ENCODE results near the gene CAND1. TPM values are rescaled to one million over a fixed set of nuclear protein-coding genes. Genes with fewer than 3 reads are reported as not detected.

Gene CAND1
- 84.5 and 91.4 TPM in 2 replicates for total RNA-seq (2014; rRNA removed)
- polyA plus RNA-seq (2012) = 37.1 TPM

DNA sequence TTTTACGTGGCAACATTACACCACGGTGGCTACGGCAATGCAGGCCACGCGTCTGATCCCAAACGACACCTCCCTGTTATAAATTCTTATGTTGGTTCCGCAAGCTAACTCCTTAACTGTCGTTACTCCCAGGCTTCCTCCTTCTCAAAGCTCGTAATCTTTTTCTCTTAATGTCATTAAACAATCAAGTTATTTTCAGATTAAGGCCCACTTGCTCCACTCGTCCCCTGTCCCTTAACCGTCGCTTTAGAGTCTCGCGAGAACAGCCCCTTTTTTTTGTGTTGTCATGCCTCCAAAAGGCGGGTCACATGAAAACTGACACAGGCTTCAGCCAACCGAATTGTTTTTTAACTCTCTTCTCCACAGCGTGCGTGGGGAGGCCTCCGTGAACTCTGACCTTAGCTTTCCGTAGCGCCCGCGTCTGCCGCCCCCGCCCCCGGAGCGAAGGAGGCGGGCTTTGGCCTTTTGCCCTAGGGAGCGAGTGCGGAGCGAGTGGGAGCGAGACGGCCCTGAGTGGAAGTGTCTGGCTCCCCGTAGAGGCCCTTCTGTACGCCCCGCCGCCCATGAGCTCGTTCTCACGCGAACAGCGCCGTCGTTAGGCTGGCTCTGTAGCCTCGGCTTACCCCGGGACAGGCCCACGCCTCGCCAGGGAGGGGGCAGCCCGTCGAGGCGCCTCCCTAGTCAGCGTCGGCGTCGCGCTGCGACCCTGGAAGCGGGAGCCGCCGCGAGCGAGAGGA lies at the start of gene CAND1:
CAND1 (plus strand) TSS at position 463 of the 737 bp plus-strand sequence. CDS start 360 bp downstream, outside the sequence.
- peak; percentile 99 for DNase-seq (ENCODE audit: low read depth)

DNA sequence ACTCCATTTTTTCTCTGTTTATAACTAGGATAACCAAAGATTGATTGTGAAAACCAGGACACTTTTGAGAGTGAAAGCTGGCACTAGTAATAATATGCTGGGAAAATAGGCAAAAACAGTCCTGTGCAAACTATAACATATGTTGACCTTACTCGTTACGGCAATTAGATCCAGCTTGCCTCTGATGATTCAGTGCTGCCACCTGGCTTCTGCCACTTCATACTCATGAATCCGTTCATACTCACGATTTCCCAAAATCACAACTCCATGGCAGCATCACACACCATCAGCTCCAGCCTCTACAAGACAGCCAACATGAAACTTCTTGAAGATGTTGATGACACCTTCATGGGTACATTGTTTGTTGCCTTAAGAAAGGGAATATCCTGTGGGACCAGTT lies 49.1 kb upstream of the CAND1 start:
- peak; percentile 4 for DNase-seq (ENCODE audit: low read depth)

DNA sequence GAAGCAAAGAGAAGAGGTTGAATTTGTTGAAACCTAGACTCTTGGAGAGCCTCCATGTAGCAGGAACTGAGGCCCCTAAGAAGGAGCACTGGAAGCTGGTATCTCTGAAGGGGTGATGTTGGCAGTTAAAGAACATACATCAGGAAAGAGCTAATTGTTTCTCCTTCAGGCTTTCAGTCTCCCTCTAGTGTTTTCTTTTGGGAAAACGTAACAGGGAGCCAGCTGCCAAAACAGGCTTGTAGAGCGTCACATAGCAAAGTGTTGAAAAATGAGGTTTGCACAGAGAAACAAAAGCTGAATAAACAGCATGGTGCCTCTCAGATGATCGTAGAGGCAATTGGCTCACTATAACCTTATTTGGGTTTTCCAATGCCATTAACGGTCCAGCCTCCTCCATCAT lies 46.9 kb upstream of the CAND1 start:
- DNase-seq (ENCODE audit: low read depth) = peak; percentile 39

DNA sequence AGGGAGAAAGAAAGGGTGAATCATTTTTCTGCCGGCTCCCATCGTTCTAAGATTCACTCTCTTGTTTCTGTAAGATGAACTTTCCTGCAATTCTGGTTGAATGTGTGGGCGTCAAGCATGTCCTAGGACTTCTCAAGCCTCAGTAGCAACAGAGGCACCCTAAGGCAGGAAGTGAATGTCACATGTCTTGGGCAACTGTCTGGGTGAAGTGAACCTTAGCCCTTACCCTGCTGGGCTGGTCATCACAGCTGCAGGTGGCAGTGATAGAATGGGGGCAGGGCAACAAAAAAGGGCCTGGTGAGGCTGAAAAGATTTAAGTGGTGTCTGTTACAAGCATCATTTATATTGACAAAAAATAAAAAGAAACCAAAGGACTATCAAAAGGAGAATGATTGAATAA lies 45.9 kb upstream of the CAND1 start:
- no peak for DNase-seq (ENCODE audit: low read depth)

DNA sequence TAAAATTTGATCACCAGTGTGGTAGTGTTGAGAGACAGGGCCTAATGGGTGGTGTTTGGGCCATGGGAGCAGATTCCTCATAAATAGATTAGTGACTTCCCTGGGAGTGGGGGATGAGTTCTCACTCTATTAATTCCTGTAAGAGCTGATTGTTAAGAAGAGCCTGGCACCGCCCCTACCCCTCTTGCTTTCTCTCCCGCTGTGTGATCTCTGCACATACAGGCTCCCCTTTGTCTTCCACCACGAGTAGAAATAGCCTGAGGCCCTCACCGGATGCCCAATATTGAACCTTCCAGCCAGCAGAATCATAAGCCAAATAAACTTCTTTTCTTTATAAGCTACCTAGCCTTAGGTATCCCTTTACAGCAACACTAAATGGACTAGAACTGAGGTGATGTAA lies 31.9 kb upstream of the CAND1 start:
- DNase-seq (ENCODE audit: low read depth) = no peak

DNA sequence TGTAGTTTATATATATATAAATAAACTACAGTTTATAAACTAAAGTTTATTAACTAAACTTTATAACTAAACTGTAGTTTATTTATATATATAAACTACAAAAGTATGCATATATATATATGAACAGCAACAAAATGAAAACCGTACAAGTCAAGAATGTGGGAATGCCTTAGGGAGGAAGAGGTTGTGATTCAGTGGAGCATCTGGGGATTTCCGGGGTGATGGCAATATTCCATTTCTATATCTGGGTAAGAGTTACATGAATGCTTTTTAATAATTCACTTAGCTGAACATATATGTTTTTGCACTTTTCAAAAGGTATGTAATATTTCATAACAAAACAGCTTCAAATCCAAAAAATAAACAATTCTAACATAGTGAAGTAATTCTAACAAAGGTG lies 30.1 kb upstream of the CAND1 start:
- no peak for DNase-seq (ENCODE audit: low read depth)

DNA sequence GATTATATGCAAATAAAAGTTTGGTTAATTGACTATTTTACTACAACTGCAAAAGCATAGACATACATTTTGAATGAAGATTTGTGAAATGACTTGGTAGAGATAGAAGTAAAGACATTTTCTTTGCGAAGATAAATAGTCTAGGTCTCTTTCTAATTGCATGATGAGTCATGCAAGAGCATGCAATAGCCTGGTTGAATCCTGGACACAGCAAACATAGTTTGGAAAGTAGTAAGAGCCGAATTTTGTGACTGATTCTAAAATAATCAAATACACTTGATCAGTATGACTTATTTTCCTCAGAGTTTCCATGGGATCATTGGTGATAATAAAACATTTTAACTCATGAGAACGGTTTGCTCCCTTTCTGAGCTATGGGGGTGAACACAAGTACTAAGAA lies 27.7 kb upstream of the CAND1 start:
- DNase-seq (ENCODE audit: low read depth) = no peak

DNA sequence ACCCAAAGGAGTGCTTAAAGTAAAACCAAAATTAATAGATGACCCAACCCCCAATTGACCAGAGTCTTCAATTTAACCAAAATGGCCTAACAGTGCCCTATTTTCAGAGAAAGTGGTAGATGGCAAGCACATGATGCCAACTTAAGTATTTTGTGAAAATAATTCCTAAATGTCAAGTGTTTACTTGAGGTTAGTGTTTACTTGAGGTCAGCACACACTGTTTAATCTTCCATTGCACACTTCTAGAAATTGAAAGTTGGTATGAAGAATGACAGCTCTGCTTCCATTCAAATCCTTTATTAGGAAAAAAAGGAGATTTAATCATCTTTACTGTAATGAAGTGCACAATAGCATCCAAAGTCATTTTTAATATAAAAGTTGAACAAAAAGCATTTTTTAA lies 25.9 kb upstream of the CAND1 start:
- DNase-seq (ENCODE audit: low read depth) = no peak

DNA sequence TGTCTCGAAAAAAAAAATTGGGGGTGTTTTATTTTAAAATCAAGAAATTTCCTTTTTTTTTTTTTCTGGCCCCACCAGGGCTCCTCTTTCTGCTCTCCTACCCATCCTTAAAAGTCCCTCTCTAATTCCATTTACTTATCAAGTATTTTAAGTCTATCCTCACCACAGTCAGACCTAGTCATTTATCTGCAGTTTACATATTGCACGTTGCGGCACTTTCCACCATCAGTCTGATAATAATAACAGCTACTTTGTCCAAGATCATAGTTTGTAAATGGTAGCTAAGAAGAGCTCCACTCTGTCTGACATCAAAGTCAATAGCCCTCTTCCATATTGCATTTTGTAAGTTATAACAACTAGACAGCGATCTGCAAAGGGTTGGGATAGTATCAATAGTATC lies 23.6 kb upstream of the CAND1 start:
- DNase-seq (ENCODE audit: low read depth) = no peak

DNA sequence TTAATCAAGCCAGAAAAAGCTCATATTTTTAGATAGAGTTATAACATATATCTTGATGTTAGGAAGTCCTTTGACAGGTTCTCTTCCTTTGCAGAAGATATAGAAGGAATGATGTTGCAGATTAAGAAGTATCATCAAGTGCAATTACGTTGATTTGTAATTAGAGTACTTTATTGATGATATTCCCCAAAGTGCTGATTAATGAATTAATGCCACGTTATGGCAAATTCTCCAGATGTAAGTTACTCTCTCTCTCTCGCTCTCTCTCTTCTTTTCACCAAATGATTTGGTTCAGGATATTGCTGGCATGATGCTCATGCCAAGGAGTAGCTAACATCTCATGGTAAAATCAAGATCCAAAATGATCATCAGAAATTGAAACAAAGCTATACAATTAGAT lies 18.1 kb upstream of the CAND1 start:
- DNase-seq (ENCODE audit: low read depth) = no peak

DNA sequence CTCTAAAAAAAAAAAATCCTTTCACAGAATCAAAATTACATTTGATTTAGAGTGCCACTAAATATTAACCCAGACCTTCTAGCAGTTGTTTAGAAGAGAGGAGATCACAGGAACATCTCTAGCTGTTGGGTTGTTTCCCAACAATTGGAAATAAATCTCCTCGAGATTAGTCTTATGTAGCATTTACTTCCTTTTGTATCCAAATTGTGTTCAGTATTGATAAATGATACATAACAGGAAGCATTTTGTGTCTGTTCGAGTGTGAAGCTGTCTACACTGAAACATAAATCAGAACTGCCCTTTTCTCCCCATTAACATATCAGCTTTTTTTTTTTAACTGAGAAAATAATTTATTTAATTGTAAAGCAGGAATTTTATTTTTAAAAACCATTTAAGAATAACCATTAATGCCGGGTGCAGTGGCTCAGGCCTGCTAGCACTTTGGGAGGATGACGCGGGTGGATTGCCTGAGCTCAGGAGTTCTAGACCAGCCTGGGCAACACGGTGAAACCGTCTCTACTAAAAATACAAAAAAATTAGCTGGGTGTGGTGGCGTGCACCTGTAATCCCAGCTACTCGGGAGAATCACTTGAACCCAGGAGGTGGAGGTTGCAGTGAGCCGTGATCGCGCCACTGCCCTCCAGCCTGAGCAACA lies 14.7 kb upstream of the CAND1 start:
- DNase-seq (ENCODE audit: low read depth) = no peak

DNA sequence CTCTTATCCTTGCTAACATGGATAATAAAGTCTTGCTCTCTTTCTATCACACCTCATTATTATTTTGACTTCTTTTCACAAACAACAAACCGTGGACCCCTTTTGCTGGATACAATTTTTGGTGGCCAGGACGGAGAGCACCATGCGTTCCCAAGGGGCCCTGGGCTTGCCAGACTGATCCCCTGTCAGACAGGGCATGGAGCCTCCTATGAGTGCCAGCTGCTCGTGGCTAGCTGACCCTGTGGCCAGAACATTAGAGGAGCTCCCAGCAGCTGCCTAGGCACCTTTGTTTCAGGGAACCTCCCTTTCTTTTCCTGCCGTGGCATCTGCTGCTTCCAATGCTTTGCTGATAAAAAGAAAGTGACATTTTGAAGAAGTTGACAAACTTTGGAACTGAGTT lies 12.5 kb upstream of the CAND1 start:
- DNase-seq (ENCODE audit: low read depth) = no peak

DNA sequence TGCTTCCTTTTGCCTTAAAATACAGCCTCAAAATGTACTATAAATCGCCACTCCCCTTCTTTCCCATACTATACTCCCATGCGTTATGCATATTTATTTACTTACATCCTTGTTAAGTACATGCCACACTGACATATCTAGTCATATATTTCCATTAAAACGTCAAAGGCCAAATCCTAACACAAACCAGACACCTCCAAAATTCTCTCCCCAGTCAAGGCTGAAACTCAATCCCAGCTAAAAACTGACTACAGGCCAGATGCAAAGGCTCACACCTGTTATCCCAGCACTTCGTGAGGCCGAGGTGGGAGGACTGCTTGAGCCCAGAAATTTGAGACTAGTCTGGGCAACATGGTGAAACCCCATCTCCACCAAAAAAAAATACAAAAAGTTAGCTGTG lies 5.7 kb upstream of the CAND1 start:
- no peak for DNase-seq (ENCODE audit: low read depth)

DNA sequence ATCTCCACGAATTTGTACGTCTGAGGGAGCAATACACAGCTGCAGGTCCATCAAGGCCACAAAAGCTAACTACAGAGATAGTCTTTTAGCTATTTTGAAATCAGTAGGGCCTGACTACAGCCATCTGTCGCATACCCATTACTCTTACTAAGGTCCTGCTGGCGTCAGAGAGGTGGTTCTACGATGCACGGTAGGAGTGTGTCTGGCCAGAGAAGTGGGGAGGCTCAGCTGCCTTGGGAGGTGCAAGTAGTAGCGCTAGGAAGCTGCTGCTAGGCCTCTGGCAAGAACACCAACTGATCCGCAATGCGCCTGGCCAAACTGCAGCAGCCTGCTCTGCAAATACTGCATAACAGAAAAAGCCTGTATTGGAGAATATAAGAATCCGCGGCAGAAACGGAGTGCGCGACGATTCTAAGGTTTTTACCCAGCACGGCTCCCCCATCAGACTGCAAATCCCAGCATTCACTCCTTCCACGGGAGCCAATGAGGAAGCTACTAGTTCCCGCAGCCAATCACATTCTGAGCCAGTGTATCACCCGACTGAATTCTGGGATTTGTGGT lies 743 bp upstream of the CAND1 start:
- DNase-seq (ENCODE audit: low read depth) = peak; percentile 99

DNA sequence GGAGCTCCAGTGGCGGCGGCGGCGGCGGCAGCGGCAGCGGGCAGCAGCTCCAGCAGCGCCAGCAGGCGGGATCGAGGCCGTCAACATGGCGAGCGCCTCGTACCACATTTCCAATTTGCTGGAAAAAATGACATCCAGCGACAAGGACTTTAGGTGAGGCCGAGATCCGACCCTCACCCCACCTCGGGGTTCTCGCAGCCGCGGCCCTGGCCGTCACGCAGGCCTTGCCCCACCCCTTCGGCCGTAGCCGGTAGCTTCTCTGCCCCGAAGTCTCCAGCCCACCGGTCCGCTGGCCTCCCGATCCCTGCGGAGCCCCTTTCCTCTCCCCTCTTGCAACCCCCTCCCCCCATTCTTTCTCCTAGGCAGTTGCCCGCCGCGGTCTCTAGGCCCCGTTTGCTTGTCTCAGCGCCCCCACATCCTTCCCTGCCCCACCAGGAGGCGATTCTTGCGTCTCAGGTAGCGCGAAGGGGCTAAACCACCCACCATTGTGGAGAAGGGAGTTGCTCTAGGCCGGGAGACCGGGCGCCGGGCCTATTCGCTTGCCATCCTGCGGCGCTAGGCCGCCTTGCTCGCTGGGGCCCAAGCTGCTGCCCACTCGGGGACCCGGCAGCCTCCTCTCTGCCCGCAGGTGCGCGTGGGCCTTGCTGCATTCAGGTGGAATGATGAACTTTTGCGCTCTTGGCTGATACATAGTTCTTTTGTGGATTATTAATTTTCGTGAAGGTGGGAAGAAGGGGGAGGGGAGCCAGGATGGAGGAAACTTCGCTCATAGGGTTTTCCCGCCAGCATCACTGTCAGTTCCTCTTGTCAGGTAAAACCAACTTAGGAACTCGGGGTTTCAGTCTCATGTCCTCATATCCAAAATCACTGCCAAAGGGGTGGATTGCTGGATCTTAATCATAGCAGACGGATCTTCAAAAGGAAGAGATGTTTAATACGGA lies 745 bp downstream of the CAND1 start:
- DNase-seq (ENCODE audit: low read depth) = peak; percentile 25

DNA sequence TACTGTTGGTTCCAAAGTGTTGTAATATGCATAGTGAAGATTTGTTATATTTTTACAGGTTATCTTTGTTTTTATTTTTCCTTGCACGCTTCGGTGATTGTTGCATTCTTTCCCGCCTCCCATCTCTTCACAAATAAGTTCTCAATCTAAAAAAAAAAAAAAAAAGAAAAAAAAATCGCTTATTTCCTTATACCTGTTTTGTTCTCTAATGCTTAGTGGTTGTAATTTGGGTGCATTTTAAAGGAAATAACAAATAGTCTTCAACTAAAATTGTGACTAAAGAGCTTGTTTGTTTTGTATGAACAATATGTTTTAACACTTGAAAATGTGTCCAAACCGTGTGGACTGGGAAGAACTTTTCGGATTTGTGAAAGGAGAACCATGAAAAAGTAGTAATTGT lies 1.5 kb downstream of the CAND1 start:
- no peak for DNase-seq (ENCODE audit: low read depth)

DNA sequence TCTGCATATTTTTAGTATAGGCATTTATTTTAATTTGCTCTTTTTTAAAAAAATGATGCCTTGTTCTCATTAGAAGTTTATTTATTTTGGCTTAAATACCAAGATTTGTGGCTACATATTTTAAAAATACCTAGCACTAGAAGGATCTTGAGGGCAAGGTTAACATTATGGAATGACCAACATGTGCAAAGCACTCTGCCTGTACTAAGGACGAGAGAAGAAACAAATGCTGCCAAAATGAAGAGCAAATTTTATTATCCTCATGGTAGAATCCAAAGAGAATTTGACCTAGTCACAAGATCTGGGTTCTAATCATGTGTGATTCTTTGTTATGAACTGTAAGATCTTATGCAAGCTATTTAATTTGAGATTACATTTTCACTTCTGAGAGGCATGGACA lies 2.8 kb downstream of the CAND1 start:
- DNase-seq (ENCODE audit: low read depth) = no peak

DNA sequence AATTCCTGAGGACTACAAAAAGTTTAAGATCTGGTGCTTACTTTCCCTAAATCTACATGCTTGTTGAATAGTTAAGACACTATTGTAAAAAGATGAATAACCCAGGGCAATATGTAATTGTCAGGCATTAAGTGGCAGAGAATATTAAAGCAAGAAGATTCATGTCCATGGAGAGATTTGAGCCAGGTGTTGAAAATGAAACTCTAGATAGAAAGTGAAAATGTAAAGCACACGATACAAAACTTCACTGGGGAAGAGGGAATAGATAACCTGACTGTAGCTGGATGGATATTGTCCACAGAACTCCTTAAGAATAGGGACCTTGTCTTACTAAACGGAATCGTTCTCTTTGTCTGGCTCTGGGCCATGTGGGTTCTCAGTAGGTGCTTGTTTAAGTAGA lies 5.0 kb downstream of the CAND1 start:
- no peak for DNase-seq (ENCODE audit: low read depth)

DNA sequence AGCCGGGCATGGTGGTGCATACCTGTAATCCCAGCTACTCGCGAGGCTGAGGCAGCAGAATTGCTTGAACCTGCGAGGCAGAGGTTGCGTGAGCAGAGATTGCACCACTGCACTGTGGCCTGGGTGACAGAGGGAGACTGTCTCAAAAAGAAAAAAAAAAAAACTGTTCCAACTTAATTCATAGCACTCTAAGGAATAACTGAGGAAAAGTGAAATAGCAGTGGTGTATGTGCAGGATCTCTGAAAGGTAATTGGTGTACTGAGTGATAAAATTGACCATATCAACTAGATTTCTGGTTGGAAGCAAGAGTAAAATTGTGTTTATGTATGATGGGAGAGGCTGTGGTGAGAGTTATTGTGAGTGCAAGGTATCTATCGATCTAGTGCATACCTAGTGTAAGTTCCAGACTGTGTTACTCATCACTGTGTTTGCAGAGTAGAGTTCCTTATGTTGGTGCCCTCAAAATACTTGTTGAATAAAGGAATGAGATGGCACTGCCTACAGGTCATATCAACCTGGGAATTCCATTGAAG lies 6.3 kb downstream of the CAND1 start:
- no peak for DNase-seq (ENCODE audit: low read depth)

DNA sequence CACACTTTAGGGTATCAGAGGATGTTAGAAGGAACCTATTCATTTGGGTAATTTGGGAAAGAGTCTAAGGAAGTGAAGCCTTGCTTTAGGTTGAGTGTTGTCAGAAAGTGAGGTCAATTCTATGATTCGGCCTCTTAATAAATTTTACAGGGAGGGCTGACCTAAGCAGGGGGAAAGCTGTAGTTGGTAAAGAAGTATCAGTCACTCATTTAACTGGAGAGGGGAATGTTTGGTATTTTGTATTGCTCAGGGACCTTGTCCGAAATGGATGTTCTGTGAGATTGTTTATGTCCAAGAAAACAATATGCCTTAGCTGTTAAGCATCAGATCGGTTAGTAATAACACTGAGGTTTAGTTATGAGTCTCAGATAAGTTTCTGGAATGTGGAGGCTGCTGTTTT lies 7.3 kb downstream of the CAND1 start:
- DNase-seq (ENCODE audit: low read depth) = no peak

DNA sequence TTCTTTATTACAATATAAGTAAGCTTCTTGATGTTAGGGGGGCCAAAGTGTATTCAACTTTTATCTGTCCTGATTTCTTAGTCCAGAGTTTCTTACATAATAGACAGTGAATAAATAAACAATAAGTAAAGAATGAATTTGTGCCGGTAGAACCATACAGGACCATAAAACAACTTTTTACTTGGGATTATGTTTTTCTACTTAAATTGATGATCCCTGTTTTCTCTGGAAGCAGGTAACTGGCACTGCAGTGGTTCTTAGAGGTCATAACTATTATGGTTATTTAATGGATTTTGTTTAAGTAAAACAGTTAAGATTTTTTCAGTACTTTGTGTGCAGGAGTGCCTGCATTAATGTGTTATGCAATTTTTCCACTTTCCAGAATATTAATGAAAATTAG lies 10.5 kb downstream of the CAND1 start:
- no peak for DNase-seq (ENCODE audit: low read depth)

DNA sequence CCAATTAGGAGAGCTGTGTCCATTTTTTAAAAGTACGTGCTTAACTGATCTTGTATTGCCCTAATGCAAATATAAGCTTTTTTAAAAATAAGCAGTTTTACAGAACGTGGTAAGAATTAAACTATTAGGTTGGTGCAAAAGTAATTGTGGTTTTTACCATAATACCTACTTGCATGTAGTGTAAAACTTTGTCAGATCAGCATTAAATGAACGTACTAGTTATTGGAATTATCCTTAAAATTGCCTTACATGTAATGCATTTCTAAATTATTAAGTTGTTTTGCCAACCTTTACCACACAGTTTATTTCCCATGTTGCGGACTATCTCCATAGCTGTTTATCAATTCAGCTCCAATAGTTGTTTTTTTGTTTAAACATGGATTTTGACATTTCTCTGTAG lies 10.9 kb downstream of the CAND1 start:
- no peak for DNase-seq (ENCODE audit: low read depth)

Data from LHCN-M2 (cell line).